NCI-H748 (cell line): ENCODE results near the gene ROBO4.

Experiments
- DNase-seq: peaks from one replicate; lab custom pipeline; 2025; ENCODE audit not compliant: unreplicated experiment; lab: John Stamatoyannopoulos, UW

ROBO4 gene

DNA sequence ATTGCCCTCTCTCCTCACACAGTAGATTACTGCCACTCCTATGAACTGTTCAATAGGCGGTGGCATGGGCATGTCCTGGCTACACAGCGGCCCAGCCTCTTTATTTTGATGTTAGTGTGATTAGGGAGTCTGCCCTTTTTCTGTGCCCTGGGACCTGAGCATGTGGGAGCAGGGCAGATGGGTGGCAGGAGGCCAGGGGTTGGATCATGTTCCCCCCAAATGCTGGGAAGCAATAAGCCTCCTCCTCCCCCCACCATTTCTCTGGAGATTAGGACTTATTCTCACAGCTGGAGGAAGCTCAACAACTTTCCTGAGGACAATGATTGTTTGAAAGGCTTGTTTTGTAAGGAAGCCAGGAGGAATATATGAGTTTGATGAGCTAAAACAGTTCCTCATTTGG is 22.2 kb upstream of the ROBO4 start:
- no peak for DNase-seq

DNA sequence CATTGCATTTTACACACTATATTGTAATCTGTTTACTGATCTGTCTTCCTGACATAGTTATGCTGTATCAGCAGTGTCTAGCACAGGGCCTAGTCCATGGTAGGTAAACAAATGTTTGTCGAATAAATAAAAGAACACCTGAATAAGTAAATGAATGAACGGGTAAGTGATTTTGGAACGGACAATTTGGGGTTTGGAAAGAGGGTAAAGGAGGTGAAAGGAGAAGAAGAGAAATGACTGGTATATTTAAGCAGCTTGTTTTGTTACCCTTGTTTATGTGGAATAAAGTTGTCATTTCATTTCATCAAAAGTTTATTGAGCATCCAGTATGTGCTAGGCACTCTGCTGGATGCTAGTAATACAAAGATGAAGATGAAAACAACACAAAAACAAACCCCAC is 21.3 kb upstream of the ROBO4 start, which contains the start of gene HEPN1:
HEPN1 (plus strand) TSS at position 301 of the 400 bp plus-strand sequence.
- DNase-seq: no peak

DNA sequence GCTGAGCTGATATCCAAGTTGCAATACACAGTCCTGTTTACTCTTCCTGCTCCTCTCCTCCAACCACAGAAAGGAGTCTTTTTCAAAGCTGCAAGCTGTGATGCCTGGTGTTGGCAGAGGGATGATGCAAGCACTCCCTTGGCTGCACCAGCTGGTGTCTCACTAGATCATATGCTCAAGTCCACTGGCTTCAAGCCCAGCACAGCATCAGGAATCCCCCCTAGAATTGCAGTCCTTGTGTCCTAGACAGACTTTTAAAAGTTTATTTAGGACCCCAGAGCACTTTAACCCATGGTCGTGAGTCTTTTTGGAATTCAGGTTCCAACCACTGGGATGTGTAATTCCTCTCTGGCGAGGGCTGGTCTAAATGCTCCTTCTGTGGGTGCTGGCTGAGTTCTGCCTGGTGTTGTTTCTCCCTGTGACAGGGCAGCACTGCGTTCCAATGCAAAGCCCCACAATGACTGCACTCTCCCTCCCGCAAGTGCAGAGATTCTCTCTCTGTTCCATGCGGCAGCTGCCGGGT is 19.5 kb upstream of the ROBO4 start:
- no peak for DNase-seq

DNA sequence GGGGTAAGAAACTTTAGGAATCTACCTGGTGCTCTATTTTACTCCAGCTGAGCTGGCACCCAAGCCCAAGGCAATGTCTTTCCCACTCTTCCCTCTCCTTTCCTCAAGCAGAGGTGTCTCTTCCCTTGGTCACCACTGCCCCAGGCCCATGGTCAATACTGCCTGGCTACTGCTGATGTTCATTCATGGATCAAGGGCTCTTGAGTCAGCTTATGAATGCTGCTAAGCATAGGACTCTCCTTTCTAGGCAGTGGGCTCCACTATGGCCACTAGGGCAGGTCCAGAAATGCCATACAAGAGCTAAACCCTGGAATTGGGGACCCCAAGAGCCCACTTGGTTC is 18.7 kb upstream of the ROBO4 start:
- DNase-seq: no peak

DNA sequence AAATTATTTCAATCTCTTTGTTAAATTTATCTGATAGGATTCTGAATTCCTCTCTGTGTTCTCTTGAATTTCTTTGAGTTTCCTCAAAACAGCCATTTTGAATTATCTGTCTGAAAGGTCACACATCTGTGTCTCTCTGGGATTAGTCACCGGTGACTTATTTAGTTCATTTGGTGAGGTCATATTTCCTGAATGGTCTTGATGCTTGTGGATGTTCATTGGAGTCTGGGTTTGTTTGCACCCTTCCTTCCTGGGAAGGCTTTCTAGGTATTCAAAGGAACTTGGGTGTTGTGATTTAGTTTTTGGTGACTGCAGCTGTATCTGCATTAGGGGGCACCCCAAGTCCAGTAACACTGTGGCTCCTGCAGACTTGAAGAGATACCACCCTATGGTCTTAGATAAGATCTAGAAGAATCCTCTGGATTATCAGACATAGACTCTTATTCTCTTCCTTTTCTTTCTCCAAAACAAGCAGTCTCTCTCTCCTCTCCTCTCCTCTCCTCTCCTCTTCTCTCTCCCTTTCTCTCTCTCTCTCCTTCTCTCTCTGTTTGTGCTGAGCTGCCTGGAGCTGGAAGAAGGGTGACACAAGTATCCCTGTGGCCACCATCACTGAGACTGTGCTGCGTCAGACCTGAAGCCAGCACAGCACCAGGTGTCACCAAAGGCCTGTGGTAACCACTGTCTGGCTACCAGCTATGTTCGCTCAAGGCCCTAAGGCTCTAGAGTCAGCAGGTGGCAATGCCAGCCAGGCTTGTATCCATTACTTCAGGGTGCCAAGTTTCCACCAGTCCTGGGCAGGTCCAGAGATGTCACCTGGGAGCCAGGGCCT is 18.1 kb upstream of the ROBO4 start:
- DNase-seq: no peak

DNA sequence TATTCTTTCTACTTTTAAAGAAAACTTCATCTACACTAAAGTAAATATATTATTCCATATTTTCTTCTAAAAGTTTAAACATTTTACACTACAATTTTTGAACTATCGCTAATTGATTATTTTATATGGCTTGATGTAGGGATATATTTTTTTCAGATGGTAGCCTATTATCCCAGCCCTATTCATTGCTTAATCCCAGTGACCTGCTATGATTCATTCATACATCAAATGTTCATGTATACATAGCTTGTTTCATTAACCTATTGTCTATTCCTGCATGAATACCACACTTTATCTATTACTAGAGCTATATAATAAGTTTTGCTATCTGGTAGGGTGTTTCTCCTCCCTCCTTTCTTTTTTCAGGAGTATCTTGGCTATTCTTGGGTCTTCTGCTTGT is 5.0 kb upstream of the ROBO4 start:
- no peak for DNase-seq

DNA sequence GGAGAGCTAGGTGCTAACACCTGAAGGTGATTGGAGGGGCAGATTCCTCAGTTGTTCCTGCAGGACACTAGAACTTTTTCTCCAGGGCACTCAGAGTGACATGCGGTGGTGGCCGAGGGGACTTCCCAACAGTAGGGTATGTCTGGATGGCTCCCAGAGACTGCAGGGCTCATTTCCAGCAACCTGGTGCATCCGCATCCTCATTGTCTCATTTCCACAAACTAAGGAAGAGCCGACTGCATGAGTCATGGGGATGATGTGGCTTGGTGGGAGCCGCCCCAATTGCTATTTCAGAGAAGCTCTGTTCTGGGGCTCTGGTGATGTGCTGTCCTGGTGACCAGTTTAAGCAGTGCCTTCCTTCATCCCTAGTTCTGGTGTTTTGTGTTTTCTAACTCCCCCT is 2.8 kb upstream of the ROBO4 start:
- no peak for DNase-seq

DNA sequence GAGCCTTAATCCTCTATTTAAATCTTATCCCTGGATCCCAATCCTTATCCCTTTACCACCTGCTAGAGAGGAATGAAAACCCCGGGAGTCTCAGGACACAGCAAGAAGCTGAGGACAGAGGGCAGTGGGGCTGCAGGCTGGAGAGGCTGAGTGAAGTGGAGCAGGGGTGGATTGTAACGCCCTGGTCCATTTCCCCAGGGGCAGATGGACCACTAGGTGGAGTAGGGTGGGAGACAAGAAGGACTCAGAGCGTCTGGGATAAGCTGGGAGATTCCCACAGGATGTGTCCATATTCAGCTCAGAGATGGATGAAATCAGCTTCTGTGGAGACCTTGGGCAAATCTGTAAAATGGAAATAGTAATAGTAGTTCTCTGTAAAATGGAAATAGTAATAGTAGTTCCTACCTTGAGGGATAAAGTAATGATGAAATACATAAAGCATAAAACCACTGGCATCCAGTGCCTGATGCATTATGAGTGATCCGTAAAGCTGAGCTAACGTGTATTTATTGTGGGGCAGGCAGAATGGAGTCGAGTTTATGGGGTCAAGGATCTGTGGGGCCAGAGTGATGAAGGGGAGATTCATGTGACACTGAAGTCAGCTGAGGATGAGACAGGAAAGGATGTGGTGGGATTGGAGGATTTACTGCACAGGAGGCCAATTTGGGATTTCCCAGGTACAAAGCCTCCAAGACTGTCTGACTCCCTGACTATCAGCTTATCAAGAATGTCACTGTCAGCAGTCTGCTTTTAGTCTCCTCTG is 1.9 kb upstream of the ROBO4 start:
- no peak for DNase-seq

DNA sequence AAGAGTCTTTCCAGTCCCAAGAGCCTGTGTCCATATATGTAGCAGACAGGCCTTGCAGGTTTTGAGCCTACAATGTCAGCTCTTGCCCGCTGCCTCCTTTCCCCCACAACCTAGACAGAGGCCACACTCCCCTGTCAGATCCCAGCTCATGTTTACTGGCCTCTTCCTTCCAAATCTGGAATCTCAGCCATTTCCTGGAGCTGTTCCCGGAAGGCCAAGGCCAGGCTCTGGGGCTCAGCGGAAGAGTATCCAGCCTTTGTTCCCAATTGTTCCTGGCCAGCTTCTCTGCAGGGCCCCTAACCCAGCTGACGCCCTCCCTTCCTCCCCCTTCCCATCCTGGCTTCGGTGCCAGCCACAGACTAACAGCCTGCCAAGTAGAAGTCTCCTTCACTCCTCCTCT is 1.0 kb upstream of the ROBO4 start:
- no peak for DNase-seq

DNA sequence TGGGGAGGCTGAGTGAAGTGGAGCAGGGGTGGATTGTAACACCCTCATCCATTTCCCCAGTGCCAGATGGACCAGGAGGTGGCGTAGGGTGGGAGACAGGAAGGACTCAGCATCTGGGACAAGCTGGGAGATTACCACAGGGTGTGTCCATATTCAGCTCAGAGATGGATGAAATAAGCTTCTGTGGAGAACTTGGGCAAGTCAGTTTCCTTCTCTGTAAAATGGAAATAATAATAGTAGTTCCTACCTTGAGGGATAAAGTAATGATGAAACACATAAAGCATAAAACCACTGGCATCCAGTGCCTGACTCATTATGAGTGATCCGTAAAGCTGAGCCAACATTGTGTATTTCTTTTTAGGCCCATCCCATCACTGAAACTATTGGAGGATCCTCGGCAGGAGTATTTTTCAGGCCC is 607 bp upstream of the ROBO4 start:
- no peak for DNase-seq

DNA sequence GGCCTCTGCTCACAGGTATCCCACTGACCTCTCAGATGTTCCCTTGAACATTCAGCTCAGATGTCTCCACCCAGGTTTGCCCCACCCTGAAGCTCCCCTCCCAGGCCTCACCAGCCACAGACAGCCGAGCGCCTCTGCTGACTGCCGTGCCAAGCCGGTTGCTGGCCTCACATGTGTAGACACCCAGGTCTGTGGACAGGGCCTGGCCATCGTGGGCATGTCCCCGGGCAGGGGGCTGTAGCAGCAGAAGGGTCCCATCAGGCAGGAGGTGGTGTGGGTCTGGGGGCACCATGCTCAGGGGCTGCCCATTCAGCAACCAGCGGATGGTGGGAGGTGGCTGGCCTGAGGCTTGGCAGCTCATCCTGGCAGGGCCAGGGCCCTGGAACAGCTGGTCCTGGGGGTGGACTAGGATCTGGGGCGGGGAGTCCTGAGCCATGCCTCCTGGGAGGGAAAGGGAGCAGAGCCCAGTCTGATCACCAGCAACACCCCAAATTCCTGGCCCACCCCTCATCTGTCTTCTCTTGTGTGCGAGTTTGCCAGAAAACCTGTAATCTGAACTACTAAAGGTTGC is 759 bp downstream of the ROBO4 start:
- DNase-seq: no peak

DNA sequence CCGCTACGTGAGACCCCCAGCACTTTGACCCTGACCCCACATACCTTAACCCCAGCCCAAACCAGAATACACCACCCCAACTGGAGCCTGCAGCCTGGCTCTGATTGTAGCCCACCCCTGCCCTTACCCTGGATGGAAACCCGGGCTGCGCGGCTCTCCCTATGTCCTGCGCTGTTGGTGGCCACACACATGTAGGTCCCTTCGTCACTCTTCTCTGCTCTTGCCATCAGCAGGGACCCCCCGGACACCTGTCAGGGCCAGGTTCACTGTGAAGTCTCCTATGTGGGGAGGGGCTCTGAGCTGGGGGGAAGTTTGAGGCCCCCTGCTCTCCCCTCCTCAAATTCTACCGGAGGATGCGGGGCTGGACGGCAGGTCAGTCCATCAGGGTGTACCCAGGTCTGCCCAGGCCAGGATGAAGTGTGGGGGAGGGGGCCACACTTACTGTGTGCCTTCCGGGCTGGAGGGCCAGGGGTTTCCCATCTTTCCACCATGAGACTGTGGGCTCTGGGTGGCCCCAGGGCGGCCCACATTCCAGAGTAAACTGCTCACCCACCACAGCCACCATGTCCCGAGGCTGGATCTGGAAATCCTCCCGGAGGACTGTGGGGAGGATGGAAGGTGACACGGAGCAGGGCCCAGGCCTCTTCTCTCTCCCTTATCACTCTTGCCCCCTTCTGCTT is 1.5 kb downstream of the ROBO4 start:
- no peak for DNase-seq

DNA sequence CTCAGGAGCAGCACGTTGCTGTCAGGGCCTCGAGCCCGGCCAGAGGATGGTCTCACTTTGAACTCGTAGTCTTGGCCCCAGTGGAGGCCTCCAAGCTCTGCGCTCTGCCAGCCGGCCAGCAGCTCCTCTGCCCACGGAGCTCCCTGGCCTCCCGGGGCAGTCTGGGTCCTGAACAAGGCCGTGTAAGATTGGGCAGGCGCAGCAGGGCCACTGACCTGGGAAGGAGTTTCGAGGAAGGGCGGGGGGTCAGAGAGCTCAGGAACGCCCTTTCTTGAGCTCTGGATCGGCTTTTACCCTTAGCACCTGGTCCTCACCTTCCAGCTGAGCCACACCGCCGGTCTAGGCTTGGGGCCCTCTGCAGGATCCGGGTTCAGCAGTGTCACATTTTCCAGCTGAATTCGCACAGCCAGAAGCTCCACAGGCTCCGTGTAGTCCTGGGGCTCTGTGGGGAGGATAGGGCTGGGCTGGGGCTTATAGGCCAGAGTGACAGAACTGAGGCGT is 2.1 kb downstream of the ROBO4 start:
- no peak for DNase-seq

DNA sequence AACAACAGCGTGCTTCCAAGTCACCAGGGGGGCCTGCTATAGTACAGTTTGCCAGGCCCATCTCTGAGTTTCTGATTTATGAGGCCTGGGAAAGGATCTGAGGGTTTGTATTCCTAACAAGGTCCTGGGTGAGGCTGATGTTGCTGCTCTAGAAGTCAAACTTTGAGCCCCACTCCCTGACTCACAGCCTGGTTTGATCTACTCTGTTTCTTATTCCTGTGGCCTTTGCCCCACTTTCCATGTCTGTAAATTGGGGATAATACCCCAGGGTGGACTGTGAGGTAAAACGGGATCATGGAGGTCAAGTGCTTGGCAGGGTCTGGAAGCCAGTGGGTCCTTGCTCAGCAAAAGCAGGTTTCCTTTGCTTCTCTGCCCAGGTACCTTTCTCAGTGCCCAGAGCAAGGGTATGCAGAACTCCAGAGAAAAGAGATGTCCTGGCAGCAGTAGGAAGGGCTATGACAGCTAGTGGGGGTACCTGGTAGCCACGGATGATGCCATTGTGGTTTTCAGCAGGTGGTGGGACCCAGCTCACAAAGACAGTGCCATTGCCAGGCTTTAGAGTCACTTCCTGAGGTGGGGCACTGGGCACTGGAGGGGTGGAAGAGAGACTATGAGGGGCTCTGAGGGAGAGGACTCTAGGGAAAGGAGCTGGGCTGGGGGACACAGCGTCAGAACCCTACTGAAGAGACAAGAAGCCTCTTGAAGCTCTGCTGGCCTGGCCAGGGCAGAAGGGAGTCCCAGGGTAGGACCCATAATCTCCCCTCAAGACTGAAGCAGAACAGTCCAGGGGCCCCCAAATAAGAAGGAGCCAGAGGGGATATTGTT is 2.8 kb downstream of the ROBO4 start:
- DNase-seq: no peak

DNA sequence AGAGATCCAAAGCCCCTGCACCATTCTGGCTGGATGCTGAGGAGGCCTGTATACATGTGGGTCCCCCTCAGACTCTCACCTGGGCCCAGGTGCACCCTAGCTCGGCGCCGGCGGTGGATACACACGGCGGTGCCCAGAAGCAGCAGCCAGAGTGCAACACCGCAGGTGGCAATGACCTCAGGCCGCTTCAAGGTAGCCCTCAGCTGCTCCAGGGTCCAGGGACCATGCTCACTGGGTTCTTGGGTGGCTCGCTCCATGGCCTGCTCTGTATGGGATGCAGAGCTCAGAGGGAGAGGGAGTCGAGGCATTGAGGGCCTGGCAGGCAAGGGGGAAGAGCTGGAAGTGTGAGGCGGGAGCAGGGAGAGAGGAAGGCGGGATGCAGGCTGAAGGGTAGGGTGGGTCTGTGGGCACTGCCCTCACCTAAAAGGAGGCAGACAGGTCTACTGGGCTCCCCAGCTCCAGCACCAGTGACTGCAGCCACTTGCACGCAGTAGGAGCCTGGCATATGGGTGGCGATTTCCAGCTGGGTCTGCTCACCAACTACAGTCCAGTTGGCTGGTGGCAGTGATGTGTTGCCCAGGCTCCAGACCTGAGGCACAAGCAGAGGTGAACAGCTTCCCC is 3.8 kb downstream of the ROBO4 start:
- DNase-seq: no peak

DNA sequence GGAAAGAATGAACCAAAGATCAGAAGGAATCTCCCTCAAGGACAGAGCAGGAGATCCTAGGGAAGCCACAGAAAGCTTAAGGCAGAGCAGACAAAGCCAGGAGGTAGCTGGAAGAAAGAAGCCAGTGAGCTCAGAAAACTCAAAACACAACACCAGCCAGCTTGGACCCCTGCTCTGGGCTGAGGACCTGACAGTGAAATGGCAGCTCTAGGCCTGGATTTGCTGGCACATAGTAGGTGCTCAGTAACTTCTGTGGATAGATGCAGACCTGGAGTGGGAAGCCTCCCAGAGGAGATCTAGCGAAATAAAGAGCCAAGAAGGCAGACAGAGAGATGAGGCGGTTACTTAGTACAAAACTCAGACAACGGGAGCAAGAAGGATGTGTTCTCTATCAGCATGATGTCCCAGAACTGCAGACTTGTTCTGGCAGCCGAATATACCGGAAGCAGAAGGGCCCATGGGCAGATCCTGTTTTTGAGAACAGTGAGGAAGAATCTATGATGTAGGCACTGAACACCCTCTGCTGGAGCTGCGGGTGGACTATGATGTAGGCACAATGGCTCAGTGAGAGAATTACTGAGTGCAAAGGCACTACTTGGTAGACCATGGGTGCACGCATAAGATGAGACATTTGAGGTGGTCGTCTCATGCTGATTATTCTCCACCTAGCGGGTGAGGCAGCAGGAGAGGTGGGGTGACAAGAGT is 4.8 kb downstream of the ROBO4 start:
- no peak for DNase-seq

DNA sequence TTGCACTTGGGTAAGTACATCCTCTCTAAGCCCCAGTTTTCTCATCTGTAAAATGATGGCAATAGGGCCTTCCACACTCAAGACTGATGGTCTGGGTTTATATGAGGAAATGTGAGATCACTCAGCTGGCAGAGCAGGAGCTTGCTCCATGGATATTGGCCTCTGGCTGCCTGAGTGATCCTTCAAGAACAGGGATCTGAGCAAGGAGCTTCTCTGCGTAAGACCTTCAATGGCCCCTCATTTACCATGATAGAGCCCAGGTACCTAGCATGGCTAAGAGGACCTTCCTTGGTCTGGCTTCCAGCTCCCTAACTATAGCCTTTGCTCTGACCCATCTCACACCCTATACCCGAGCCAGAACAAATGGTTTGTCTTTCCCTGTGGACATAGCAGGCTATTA is 5.5 kb downstream of the ROBO4 start:
- no peak for DNase-seq

DNA sequence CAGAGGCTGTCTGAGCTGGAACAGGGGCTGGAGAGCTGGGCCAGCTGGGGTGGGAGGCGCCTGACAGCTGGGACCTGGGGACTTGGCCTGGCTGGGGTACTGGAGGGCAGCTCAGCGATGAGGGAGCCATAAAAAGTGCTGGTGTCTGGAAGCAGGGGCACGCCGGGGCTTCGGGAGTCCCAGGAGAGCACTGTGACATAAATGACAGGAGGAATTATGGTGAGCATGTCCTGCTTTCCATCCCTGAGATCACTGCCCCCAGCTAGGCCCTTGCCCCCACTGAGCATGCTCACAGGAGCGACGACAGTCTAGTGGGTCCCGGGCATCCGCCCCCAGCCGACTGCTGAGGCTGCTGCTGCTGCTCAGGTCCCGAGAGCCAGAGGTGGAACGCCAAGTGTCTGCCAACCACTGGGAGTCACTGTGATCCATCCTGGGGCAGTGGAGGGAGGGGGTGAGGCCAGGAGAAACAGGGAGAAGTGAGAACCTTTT is 6.2 kb downstream of the ROBO4 start:
- no peak for DNase-seq
